ENCODE data around the gene FCAMR. TPM values are rescaled to one million over a fixed set of nuclear protein-coding genes. Genes with fewer than 3 reads are reported as not detected.
A peak's percentile ranks its signal among the peaks of the same experiment; 100 is the strongest.

Gene FCAMR
- polyA plus RNA-seq (2013, experiment 1 of 2; ENCODE audit: insufficient read length) = not detected
- polyA plus RNA-seq (2013, experiment 2 of 2; ENCODE audit: insufficient read length) = not detected

- no peak for DNase-seq
Observed at GRCh38 chr1:206970446-206970845, at the start of gene FCAMR. FCAMR (minus strand) TSS chr1:206970460; CDS start chr1:206970125, 335 bp downstream.

GRCh38 chr1:207019661-207020060, 49.4 kb upstream of the FCAMR start:
- no peak for DNase-seq

GRCh38 chr1:207019161-207019560, 48.9 kb upstream of the FCAMR start:
- DNase-seq = no peak

- no peak for DNase-seq
Observed at GRCh38 chr1:207018707-207019106, 48.4 kb upstream of the FCAMR start.

GRCh38 chr1:207017615-207018559, 47.6 kb upstream of the FCAMR start:
- no peak for DNase-seq

GRCh38 chr1:207015791-207016190, 45.5 kb upstream of the FCAMR start:
- no peak for DNase-seq

GRCh38 chr1:207014728-207015127, 44.5 kb upstream of the FCAMR start:
- DNase-seq = no peak

- no peak for DNase-seq
Observed at GRCh38 chr1:207013321-207014085, 43.2 kb upstream of the FCAMR start.

GRCh38 chr1:207010726-207011125, 40.5 kb upstream of the FCAMR start:
- no peak for DNase-seq

GRCh38 chr1:207009945-207010344, 39.7 kb upstream of the FCAMR start:
- no peak for DNase-seq

GRCh38 chr1:207009182-207009850, 39.1 kb upstream of the FCAMR start:
- DNase-seq = no peak

- peak; percentile 97 for DNase-seq
Observed at GRCh38 chr1:207007352-207008033, 37.2 kb upstream of the FCAMR start.

- DNase-seq = no peak
Observed at GRCh38 chr1:207006914-207007313, 36.7 kb upstream of the FCAMR start.

GRCh38 chr1:207006083-207006482, 35.8 kb upstream of the FCAMR start:
- DNase-seq = no peak

- DNase-seq = peak; percentile 78
Observed at GRCh38 chr1:207004931-207005830, 34.9 kb upstream of the FCAMR start.

GRCh38 chr1:207003210-207003609, 33.0 kb upstream of the FCAMR start:
- DNase-seq = no peak

- DNase-seq = no peak
Observed at GRCh38 chr1:207002724-207003146, 32.5 kb upstream of the FCAMR start.

GRCh38 chr1:207001492-207002245, 31.4 kb upstream of the FCAMR start:
- DNase-seq = no peak

GRCh38 chr1:207000651-207001291, 30.5 kb upstream of the FCAMR start:
- DNase-seq = no peak

- no peak for DNase-seq
Observed at GRCh38 chr1:206998816-206999215, 28.6 kb upstream of the FCAMR start.
